Astrocyte (in vitro differentiated cells and primary cell): ENCODE results near the gene MARK1. TPM values are rescaled to one million over a fixed set of nuclear protein-coding genes. Genes with fewer than 3 reads are reported as not detected.

ENCODE experiments used
- DNase-seq: peaks from one replicate; pipeline ENCODE4 v3.0.0-alpha.2; 2010; ENCODE audit warnings: low read depth
- FAIRE-seq: peaks from 2 replicates; lab custom pipeline; 2011; peaks lifted over from hg19 to GRCh38; lab: Jason Lieb, UNC
- H2AFZ ChIP-seq: 2 replicates; pipeline ENCODE4 v1.6.0; 2012; ENCODE audit warnings: low read depth, low read length, inconsistent platforms
- H3K27ac ChIP-seq: 2 replicates; pipeline ENCODE4 v1.5.1; 2011; ENCODE audit warnings: low read depth, low read length, inconsistent platforms
- H3K27me3 ChIP-seq: 2 replicates; pipeline ENCODE4 v1.6.0; 2011; ENCODE audit warnings: low read length, inconsistent platforms; ENCODE audit not compliant: insufficient read depth
- H3K36me3 ChIP-seq: 2 replicates; pipeline ENCODE4 v1.5.1; 2011; ENCODE audit warnings: low read length, inconsistent platforms; ENCODE audit not compliant: insufficient read depth
- H3K4me1 ChIP-seq: 2 replicates; pipeline ENCODE4 v1.5.1; 2011; ENCODE audit warnings: low read length, inconsistent platforms; ENCODE audit not compliant: insufficient read depth
- H3K4me2 ChIP-seq: 2 replicates; pipeline ENCODE4 v1.6.0; 2012; ENCODE audit warnings: low read length, inconsistent platforms
- H3K4me3 ChIP-seq: 2 replicates; pipeline ENCODE4 v1.5.1; 2011; ENCODE audit warnings: low read depth, mild to moderate bottlenecking, low read length, inconsistent platforms; ENCODE audit not compliant: insufficient read depth
- H3K79me2 ChIP-seq: 2 replicates; pipeline ENCODE4 v1.6.0; 2012; ENCODE audit warnings: mild to moderate bottlenecking, low read length, inconsistent platforms; ENCODE audit not compliant: insufficient read depth
- H3K9ac ChIP-seq: 2 replicates; pipeline ENCODE4 v1.6.0; 2012; ENCODE audit warnings: mild to moderate bottlenecking, low read length, inconsistent platforms
- H3K9me3 ChIP-seq: 2 replicates; pipeline ENCODE4 v1.5.1; 2012; ENCODE audit warnings: low read depth, mild to moderate bottlenecking, low read length, inconsistent platforms; ENCODE audit not compliant: insufficient read depth
- H4K20me1 ChIP-seq: 2 replicates; pipeline ENCODE4 v1.6.0; 2012; ENCODE audit warnings: low read length, inconsistent platforms; ENCODE audit not compliant: insufficient read depth
- H3K27ac Mint-ChIP-seq: one replicate; pipeline ENCODE4 v1.8.0; 2021; ENCODE audit warnings: mild to moderate bottlenecking, mixed read lengths; ENCODE audit not compliant: unreplicated experiment
- H3K27me3 Mint-ChIP-seq: one replicate; pipeline ENCODE4 v1.8.0; 2021; ENCODE audit warnings: low read depth, mixed read lengths; ENCODE audit not compliant: unreplicated experiment
- H3K36me3 Mint-ChIP-seq: one replicate; pipeline ENCODE4 v1.8.0; 2021; ENCODE audit warnings: low read depth, mixed read lengths; ENCODE audit not compliant: unreplicated experiment
- H3K4me1 Mint-ChIP-seq: one replicate; pipeline ENCODE4 v1.8.0; 2021; ENCODE audit warnings: low read depth, mixed read lengths; ENCODE audit not compliant: unreplicated experiment
- H3K4me3 Mint-ChIP-seq: one replicate; pipeline ENCODE4 v1.8.0; 2021; ENCODE audit warnings: mild to moderate bottlenecking, moderate library complexity, mixed read lengths; ENCODE audit not compliant: unreplicated experiment
- H3K9me3 Mint-ChIP-seq: one replicate; pipeline ENCODE4 v1.8.0; 2021; ENCODE audit warnings: mild to moderate bottlenecking, mixed read lengths; ENCODE audit not compliant: unreplicated experiment
- CTCF ChIP-seq: IDR thresholded peaks from 2 replicates; pipeline ENCODE4 v1.5.1; 2011; ENCODE audit warnings: low read depth, mild to moderate bottlenecking, inconsistent platforms, low read length, moderate library complexity; ENCODE audit not compliant: insufficient read depth
- EZH2 ChIP-seq: IDR thresholded peaks from 2 replicates; pipeline ENCODE4 v1.6.1; 2012; ENCODE audit warnings: mild to moderate bottlenecking, low read length, inconsistent platforms; ENCODE audit not compliant: insufficient read depth
- total RNA-seq: library from RNA; stranded (reverse); gene quantifications from 2 replicates; pipeline ENCODE4 v1.2.1, GENCODE V29; 2021

The MARK1 gene
- total RNA-seq, 1 donor from 2014 or later = 10.8 TPM

- no peaks in the 10 kb centered on the region for H4K20me1 ChIP-seq
- Mint-ChIP-seq H3K27me3 (no peaks in the 10 kb centered on the region), H3K4me1 (no peaks in the 10 kb centered on the region), H3K9me3 (peaks cover 2% of the 10 kb centered on the region), H3K4me3 (no peak overlapping the region), H3K36me3 (peaks cover 13% of the 10 kb centered on the region), H3K27ac (no peak overlapping the region)
- no peak for TF ChIP-seq EZH2
- TF ChIP-seq CTCF = no peak
- no peak for FAIRE-seq
- H3K27me3 ChIP-seq = no peaks in the 10 kb centered on the region
- H3K36me3 ChIP-seq = no peaks in the 10 kb centered on the region
- H3K27ac ChIP-seq = no peak overlapping the region
- H3K9me3 ChIP-seq = no peaks in the 10 kb centered on the region
- H2AFZ ChIP-seq = no peak overlapping the region
- H3K4me1 ChIP-seq = no peaks in the 10 kb centered on the region
- no peak for DNase-seq
- no peak overlapping the region for H3K4me2 ChIP-seq
- no peak overlapping the region for H3K4me3 ChIP-seq
- no peaks in the 10 kb centered on the region for H3K79me2 ChIP-seq
- H3K9ac ChIP-seq = no peak overlapping the region
Observed at GRCh38 chr1:220642285-220642684, 114.3 kb downstream of the MARK1 start.

DNA sequence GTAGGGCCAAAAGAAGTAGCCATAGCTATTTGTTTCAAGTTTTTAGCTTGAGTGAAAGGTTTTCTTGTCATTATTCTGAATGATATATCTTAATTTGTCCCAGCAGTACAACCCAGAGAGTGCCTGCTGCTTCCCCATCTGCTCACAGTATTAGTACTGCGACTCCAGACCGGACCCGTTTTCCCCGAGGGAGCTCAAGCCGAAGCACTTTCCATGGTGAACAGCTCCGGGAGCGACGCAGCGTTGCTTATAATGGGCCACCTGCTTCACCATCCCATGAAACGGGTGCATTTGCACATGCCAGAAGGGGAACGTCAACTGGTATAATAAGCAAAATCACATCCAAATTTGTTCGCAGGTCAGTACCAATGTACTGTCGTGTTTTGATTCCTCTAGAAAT lies 125.1 kb downstream of the MARK1 start:
- H3K4me2 ChIP-seq = no peak overlapping the region
- no peak overlapping the region for H3K9ac ChIP-seq
- no peaks in the 10 kb centered on the region for H3K4me1 ChIP-seq
- H3K27ac ChIP-seq = no peak overlapping the region
- H3K36me3 ChIP-seq = no peaks in the 10 kb centered on the region
- H4K20me1 ChIP-seq = no peaks in the 10 kb centered on the region
- Mint-ChIP-seq H3K4me1 (no peaks in the 10 kb centered on the region), H3K9me3 (no peaks in the 10 kb centered on the region), H3K27ac (no peak overlapping the region), H3K4me3 (no peak overlapping the region), H3K27me3 (no peaks in the 10 kb centered on the region), H3K36me3 (no peaks in the 10 kb centered on the region)
- no peak for DNase-seq
- no peak overlapping the region for H3K4me3 ChIP-seq
- no peaks in the 10 kb centered on the region for H3K27me3 ChIP-seq
- no peak for FAIRE-seq
- no peak overlapping the region for H2AFZ ChIP-seq
- H3K79me2 ChIP-seq = no peaks in the 10 kb centered on the region
- H3K9me3 ChIP-seq = no peaks in the 10 kb centered on the region
- TF ChIP-seq EZH2 (no peak), CTCF (no peak)

GRCh38 chr1:220655509-220655908 lies 127.6 kb downstream of the MARK1 start:
- no peaks in the 10 kb centered on the region for H3K79me2 ChIP-seq
- TF ChIP-seq CTCF (no peak), EZH2 (no peak)
- Mint-ChIP-seq H3K27me3 (no peaks in the 10 kb centered on the region), H3K9me3 (no peaks in the 10 kb centered on the region), H3K4me3 (no peak overlapping the region), H3K36me3 (no peaks in the 10 kb centered on the region), H3K27ac (no peak overlapping the region), H3K4me1 (no peaks in the 10 kb centered on the region)
- no peak for FAIRE-seq
- H3K4me2 ChIP-seq = no peak overlapping the region
- H3K36me3 ChIP-seq = no peaks in the 10 kb centered on the region
- H3K27me3 ChIP-seq = no peaks in the 10 kb centered on the region
- no peak overlapping the region for H3K27ac ChIP-seq
- no peak for DNase-seq
- no peak overlapping the region for H3K9ac ChIP-seq
- H4K20me1 ChIP-seq = no peaks in the 10 kb centered on the region
- H3K4me3 ChIP-seq = no peak overlapping the region
- no peaks in the 10 kb centered on the region for H3K9me3 ChIP-seq
- no peaks in the 10 kb centered on the region for H3K4me1 ChIP-seq
- H2AFZ ChIP-seq = no peak overlapping the region
